ENCODE measurements around the gene NACC2.
"Not testable (repeated sequence)": the region's sequence is repeated elsewhere in the genome, so short reads cannot be mapped to it uniquely, and the experiment has no call there.

Gene NACC2

GRCh38 chr9:135973277-135974219 lies 121.5 kb downstream of the NACC2 start:
- no peak for DNase-seq

- no peak for DNase-seq
Observed at GRCh38 chr9:135971892-135972291, 123.2 kb downstream of the NACC2 start.

GRCh38 chr9:135971111-135971766 lies 123.8 kb downstream of the NACC2 start:
- DNase-seq, result no peak

- no peak for DNase-seq
Observed at GRCh38 chr9:135970128-135970815, 124.8 kb downstream of the NACC2 start.

GRCh38 chr9:135969064-135969683 lies 125.9 kb downstream of the NACC2 start:
- DNase-seq, result no peak

GRCh38 chr9:135968601-135969000 lies 126.5 kb downstream of the NACC2 start:
- DNase-seq, result no peak

GRCh38 chr9:135968083-135968476 lies 127.0 kb downstream of the NACC2 start:
- DNase-seq, result no peak

GRCh38 chr9:135966916-135967260 lies 128.2 kb downstream of the NACC2 start:
- DNase-seq, result not testable (repeated sequence)

GRCh38 chr9:135965124-135965756 lies 129.8 kb downstream of the NACC2 start:
- no peak for DNase-seq

- no peak for DNase-seq
Observed at GRCh38 chr9:135963938-135964337, 131.2 kb downstream of the NACC2 start.

- DNase-seq, result no peak
Observed at GRCh38 chr9:135963338-135963737, 131.8 kb downstream of the NACC2 start.

GRCh38 chr9:135962696-135963307 lies 132.3 kb downstream of the NACC2 start:
- DNase-seq, result no peak

GRCh38 chr9:135961811-135962695 lies 133.0 kb downstream of the NACC2 start:
- DNase-seq, result no peak

- DNase-seq, result peak; percentile 95
Observed at GRCh38 chr9:135961277-135961715, 133.8 kb downstream of the NACC2 start, which contains the start of gene UBAC1. Gene UBAC1 (minus strand): TSS chr9:135961373. CDS start chr9:135961162, 211 bp downstream.

- DNase-seq, result no peak
Observed at GRCh38 chr9:135960411-135961276, 134.4 kb downstream of the NACC2 start.

GRCh38 chr9:135959814-135960213 lies 135.3 kb downstream of the NACC2 start:
- no peak for DNase-seq

GRCh38 chr9:135958485-135958884 lies 136.6 kb downstream of the NACC2 start:
- no peak for DNase-seq

- DNase-seq, result no peak
Observed at GRCh38 chr9:135957431-135957830, 137.7 kb downstream of the NACC2 start.

GRCh38 chr9:135956802-135957174 lies 138.3 kb downstream of the NACC2 start:
- no peak for DNase-seq
